Measurements from ENCODE around the gene RHEX. TPM values are rescaled to one million over a fixed set of nuclear protein-coding genes. Genes with fewer than 3 reads are reported as not detected.
"Not testable (repeated sequence)": the region's sequence is repeated elsewhere in the genome, so short reads cannot be mapped to it uniquely, and the experiment has no call there.

The RHEX gene
- total and polyA plus RNA-seq, 2 donors (not counting 1 experiment from before 2014, with no cell fraction given), result 1.8 to 12.8 TPM

DNA sequence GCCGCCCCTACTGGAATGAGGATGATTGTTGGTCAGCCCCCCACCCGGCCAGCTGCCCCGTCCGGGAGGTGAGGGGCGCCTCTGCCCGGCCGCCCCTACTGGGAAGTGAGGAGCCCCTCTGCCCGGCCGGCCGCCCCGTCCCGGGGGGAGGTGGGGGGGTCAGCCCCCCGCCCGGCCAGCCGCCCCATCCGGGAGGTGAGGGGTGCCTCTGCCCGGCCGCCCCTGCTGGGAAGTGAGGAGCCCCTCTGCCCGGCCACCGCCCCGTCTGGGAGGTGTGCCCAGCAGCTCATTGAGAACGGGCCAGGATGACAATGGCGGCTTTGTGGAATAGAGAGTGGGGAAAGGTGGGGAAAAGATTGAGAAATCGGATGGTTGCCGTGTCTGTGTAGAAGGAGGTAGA is 11.5 kb downstream of the RHEX start:
- ATAC-seq (ENCODE audit: low read depth); H3K9me3 ChIP-seq (ENCODE audit: control extremely low read depth in 1 of 3, control insufficient read depth in 2 of 3, insufficient read depth in 1 of 3, low read length in 2 of 3); DNase-seq; H3K27me3 ChIP-seq (replicated peaks in 1 of 4; ENCODE audit: control extremely low read depth in 1 of 4, control insufficient read depth in 3 of 4, insufficient read depth in 4 of 4, low read length in 3 of 4); H4K20me1 ChIP-seq (ENCODE audit: control insufficient read depth, insufficient read depth, low read length, poor library complexity, severe bottlenecking); H3K4me3 Mint-ChIP-seq; H3K27me3 Mint-ChIP-seq; H3K4me3 ChIP-seq (ENCODE audit: control extremely low read depth in 1 of 5, extremely low read depth in 1 of 5, insufficient read depth in 1 of 5, low read depth in 2 of 5, low read length in 4 of 5); H2AFZ ChIP-seq (ENCODE audit: insufficient read depth, low read depth, low read length, poor library complexity, severe bottlenecking); H3K9me3 Mint-ChIP-seq (ENCODE audit: insufficient read depth); H3K4me2 ChIP-seq (replicated peaks; ENCODE audit: low read depth, low read length, poor library complexity, severe bottlenecking); POLR2A ChIA-PET; intact Hi-C loops (cut with micrococcal nuclease); H3K9ac ChIP-seq (ENCODE audit: low read length); H3K27ac ChIP-seq (ENCODE audit: low read length in 2 of 2): not testable (repeated sequence)
- Histone ChIP-seq H3K4me1 (ENCODE audit: control insufficient read depth in 2 of 2, insufficient read depth in 2 of 2, low read length in 2 of 2) (peaks cover 40 to 56% of the 10 kb centered on the region in 2 donors), H3K79me2 (ENCODE audit: control insufficient read depth, insufficient read depth, low read length) (peaks cover 15% of the 10 kb centered on the region), H3K36me3 (replicated peaks in 1 of 2; ENCODE audit: control extremely low read depth in 1 of 2, control insufficient read depth in 1 of 2, extremely low read depth in 1 of 2, insufficient read depth in 2 of 2, low read length in 1 of 2) (peaks cover 7 to 16% of the 10 kb centered on the region in 2 experiments)
- WGBS (ENCODE audit: insufficient coverage), result 99% methylated on average over 12 of the region's 25 CpGs
- H3K4me1 Mint-ChIP-seq, result peaks cover 65% of the 10 kb centered on the region
- peak overlapping the region; percentile 67 for H3K27ac Mint-ChIP-seq
- CTCF ChIA-PET, result interaction anchor here (6.4 kb wide), 1 partner anchor 33 kb away, joined by 36 read pairs; no protein-coding TSS in a partner anchor

DNA sequence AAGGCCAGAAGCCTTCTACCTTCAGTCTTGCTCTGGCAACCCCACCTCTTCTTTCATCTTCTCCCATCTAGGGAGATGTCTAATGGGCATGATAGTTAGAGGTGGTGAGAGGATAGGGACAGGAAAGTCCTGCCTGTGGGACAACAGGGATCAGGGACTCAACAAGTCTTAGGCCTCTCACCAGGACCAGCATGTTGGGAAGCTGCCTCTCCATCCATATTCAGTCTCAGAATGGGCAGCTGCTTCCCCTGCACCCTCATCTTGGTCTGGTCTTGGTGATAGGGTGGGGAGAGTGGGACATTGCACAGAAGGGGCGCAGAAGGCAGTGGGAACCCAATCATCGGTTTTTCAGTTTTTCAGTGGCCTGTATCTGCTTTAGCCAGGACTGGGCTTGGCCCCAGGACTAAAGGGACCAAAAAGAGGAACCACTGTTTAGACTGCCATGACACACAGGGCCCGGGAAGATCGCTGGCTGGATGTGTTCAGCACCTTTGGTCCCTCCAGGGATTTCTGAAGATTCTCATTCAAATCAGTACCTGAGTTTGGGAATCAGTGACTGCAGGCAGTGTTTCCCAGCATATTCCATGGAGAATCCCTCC is 12.7 kb downstream of the RHEX start:
- Histone ChIP-seq H3K27ac (ENCODE audit: low read length in 2 of 2) (peak overlapping the region; percentile 42 to 75), H3K4me1 (ENCODE audit: control insufficient read depth in 2 of 2, insufficient read depth in 2 of 2, low read length in 2 of 2) (peaks cover 35 to 45% of the 10 kb centered on the region in 2 donors), H3K4me2 (replicated peaks; ENCODE audit: low read depth, low read length, poor library complexity, severe bottlenecking) (peak overlapping the region; percentile 63), H3K9me3 (ENCODE audit: control extremely low read depth in 1 of 3, control insufficient read depth in 2 of 3, insufficient read depth in 1 of 3, low read length in 2 of 3) (peaks cover 0 to 1% (median 0%) of the 10 kb centered on the region in 3 donors), H3K36me3 (replicated peaks in 1 of 2; ENCODE audit: control extremely low read depth in 1 of 2, control insufficient read depth in 1 of 2, extremely low read depth in 1 of 2, insufficient read depth in 2 of 2, low read length in 1 of 2) (peaks cover 5 to 10% of the 10 kb centered on the region in 2 experiments), H3K79me2 (ENCODE audit: control insufficient read depth, insufficient read depth, low read length) (peaks cover 10% of the 10 kb centered on the region), H4K20me1 (ENCODE audit: control insufficient read depth, insufficient read depth, low read length, poor library complexity, severe bottlenecking) (no peaks in the 10 kb centered on the region), H2AFZ (ENCODE audit: insufficient read depth, low read depth, low read length, poor library complexity, severe bottlenecking) (no peak overlapping the region), H3K9ac (ENCODE audit: low read length) (no peak overlapping the region), H3K4me3 (ENCODE audit: control extremely low read depth in 1 of 5, extremely low read depth in 1 of 5, insufficient read depth in 1 of 5, low read depth in 2 of 5, low read length in 4 of 5) (no peak overlapping the region), H3K27me3 (replicated peaks in 1 of 4; ENCODE audit: control extremely low read depth in 1 of 4, control insufficient read depth in 3 of 4, insufficient read depth in 4 of 4, low read length in 3 of 4) (no peaks in the 10 kb centered on the region)
- Mint-ChIP-seq H3K27me3 (no peaks in the 10 kb centered on the region), H3K9me3 (ENCODE audit: insufficient read depth) (no peaks in the 10 kb centered on the region), H3K4me3 (no peak overlapping the region), H3K27ac (peak overlapping the region; percentile 78), H3K4me1 (peaks cover 54% of the 10 kb centered on the region)
- no peak for DNase-seq
- ATAC-seq (ENCODE audit: low read depth), result no peak
- TF ChIP-seq, protein P1, sequence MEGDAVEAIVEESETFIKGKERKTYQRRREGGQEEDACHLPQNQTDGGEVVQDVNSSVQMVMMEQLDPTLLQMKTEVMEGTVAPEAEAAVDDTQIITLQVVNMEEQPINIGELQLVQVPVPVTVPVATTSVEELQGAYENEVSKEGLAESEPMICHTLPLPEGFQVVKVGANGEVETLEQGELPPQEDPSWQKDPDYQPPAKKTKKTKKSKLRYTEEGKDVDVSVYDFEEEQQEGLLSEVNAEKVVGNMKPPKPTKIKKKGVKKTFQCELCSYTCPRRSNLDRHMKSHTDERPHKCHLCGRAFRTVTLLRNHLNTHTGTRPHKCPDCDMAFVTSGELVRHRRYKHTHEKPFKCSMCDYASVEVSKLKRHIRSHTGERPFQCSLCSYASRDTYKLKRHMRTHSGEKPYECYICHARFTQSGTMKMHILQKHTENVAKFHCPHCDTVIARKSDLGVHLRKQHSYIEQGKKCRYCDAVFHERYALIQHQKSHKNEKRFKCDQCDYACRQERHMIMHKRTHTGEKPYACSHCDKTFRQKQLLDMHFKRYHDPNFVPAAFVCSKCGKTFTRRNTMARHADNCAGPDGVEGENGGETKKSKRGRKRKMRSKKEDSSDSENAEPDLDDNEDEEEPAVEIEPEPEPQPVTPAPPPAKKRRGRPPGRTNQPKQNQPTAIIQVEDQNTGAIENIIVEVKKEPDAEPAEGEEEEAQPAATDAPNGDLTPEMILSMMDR (IDR thresholded peaks at IDR 0.05), result no peak
- TF ChIP-seq EZH2 (IDR thresholded peaks at IDR 0.05; ENCODE audit: borderline replicate concordance, insufficient read depth, low read depth, low read length, poor library complexity, severe bottlenecking), result no peak
- intact Hi-C loops (cut with micrococcal nuclease), result loop anchor here (1.0 to 5.0 kb wide), 3 partner anchors 15 to 37 kb away; no protein-coding TSS in a partner anchor
- ChIA-PET POLR2A (no interaction called here), CTCF (interaction anchor here (2.3 to 6.4 kb wide), 2 partner anchors 35 to 40 kb away, joined by 16 to 36 read pairs; no protein-coding TSS in a partner anchor)
- WGBS (ENCODE audit: insufficient coverage), result 90% methylated on average over 4 of the region's 4 CpGs
